IPS DF 6.9 (cell line): Measurements from ENCODE around the gene SH3PXD2B.

Experiments
- DNase-seq: peaks from one replicate; pipeline ENCODE4 v3.0.0-alpha.2; 2013; ENCODE audit warnings: low read depth, low spot score
- H3K27ac ChIP-seq: one replicate; pipeline ENCODE4 v1.5.1; 2013; ENCODE audit warnings: low read length, control low read depth
- H3K27me3 ChIP-seq: 2 replicates; pipeline ENCODE4 v1.6.1; 2013; ENCODE audit warnings: mild to moderate bottlenecking, low read length; ENCODE audit not compliant: control insufficient read depth, insufficient read depth
- H3K36me3 ChIP-seq: 2 replicates; pipeline ENCODE4 v1.6.1; 2013; ENCODE audit warnings: low read length; ENCODE audit not compliant: control insufficient read depth, insufficient read depth
- H3K4me1 ChIP-seq: 2 replicates; pipeline ENCODE4 v1.6.1; 2013; ENCODE audit warnings: low read length; ENCODE audit not compliant: control insufficient read depth, insufficient read depth
- H3K4me3 ChIP-seq: 2 replicates; pipeline ENCODE4 v1.5.1; 2013; ENCODE audit warnings: mild to moderate bottlenecking, low read length
- H3K9me3 ChIP-seq: 2 replicates; pipeline ENCODE4 v1.6.1; 2013; ENCODE audit warnings: low read length, inconsistent platforms; ENCODE audit not compliant: control insufficient read depth, insufficient read depth
- WGBS: extraction: QIAGEN DNeasy Blood & Tissue Kit; methylation state at CpG from one replicate; pipeline ENCODE4 v1.1.7; 2013; ENCODE audit warnings: mixed read lengths, missing lambda C conversion rate; ENCODE audit not compliant: insufficient read length, insufficient coverage; 5-methylcytosine and 5-hydroxymethylcytosine counted together

Gene SH3PXD2B

GRCh38 chr5:172427202-172427601 is 27.1 kb downstream of the SH3PXD2B start:
- Histone ChIP-seq H3K9me3 (no peaks in the 10 kb centered on the region), H3K36me3 (no peaks in the 10 kb centered on the region), H3K4me3 (no peak overlapping the region), H3K4me1 (no peaks in the 10 kb centered on the region), H3K27me3 (no peaks in the 10 kb centered on the region), H3K27ac (no peak overlapping the region)
- DNase-seq = no peak
- WGBS = no CpG with 5 or more reads among the region's 5 CpGs

GRCh38 chr5:172426086-172426485 is 28.2 kb downstream of the SH3PXD2B start:
- no peak overlapping the region for H3K27ac ChIP-seq
- H3K36me3 ChIP-seq = peaks cover 3% of the 10 kb centered on the region; the same call in 1 of the 2 replicates
- no peaks in the 10 kb centered on the region for H3K27me3 ChIP-seq
- no peak overlapping the region for H3K4me3 ChIP-seq
- H3K9me3 ChIP-seq = no peaks in the 10 kb centered on the region
- WGBS = no CpG with 5 or more reads among the region's 7 CpGs
- no peaks in the 10 kb centered on the region for H3K4me1 ChIP-seq
- DNase-seq = no peak

GRCh38 chr5:172425402-172425801 is 28.9 kb downstream of the SH3PXD2B start:
- WGBS = no CpG with 5 or more reads among the region's 12 CpGs
- Histone ChIP-seq H3K27me3 (no peaks in the 10 kb centered on the region), H3K9me3 (no peaks in the 10 kb centered on the region), H3K36me3 (peaks cover 7% of the 10 kb centered on the region; the same call in 1 of the 2 replicates), H3K4me1 (no peaks in the 10 kb centered on the region), H3K4me3 (no peak overlapping the region), H3K27ac (no peak overlapping the region)
- no peak for DNase-seq

GRCh38 chr5:172424808-172425207 is 29.5 kb downstream of the SH3PXD2B start:
- Histone ChIP-seq H3K4me1 (no peaks in the 10 kb centered on the region), H3K9me3 (no peaks in the 10 kb centered on the region), H3K36me3 (peaks cover 9% of the 10 kb centered on the region; the same call in 1 of the 2 replicates), H3K27me3 (no peaks in the 10 kb centered on the region), H3K4me3 (no peak overlapping the region), H3K27ac (no peak overlapping the region)
- no CpG with 5 or more reads among the region's 6 CpGs for WGBS
- DNase-seq = no peak

- H3K4me3 ChIP-seq = no peak overlapping the region
Measured at GRCh38 chr5:172424111-172424490, 30.2 kb downstream of the SH3PXD2B start.

GRCh38 chr5:172423379-172424110 is 30.8 kb downstream of the SH3PXD2B start:
- no CpG with 5 or more reads among the region's 20 CpGs for WGBS
- no peak for DNase-seq
- Histone ChIP-seq H3K27ac (no peak overlapping the region), H3K27me3 (no peaks in the 10 kb centered on the region), H3K4me3 (no peak overlapping the region), H3K9me3 (no peaks in the 10 kb centered on the region), H3K36me3 (peaks cover 9% of the 10 kb centered on the region; the same call in 1 of the 2 replicates), H3K4me1 (no peaks in the 10 kb centered on the region)

More at GRCh38 chr5:172424111-172424490, 30.2 kb downstream of the SH3PXD2B start:
- Histone ChIP-seq H3K27me3 (no peaks in the 10 kb centered on the region), H3K36me3 (peaks cover 9% of the 10 kb centered on the region; the same call in 1 of the 2 replicates), H3K27ac (no peak overlapping the region), H3K9me3 (no peaks in the 10 kb centered on the region), H3K4me1 (no peaks in the 10 kb centered on the region)
- DNase-seq = no peak
- WGBS = no CpG with 5 or more reads among the region's 3 CpGs

GRCh38 chr5:172422255-172422654 is 32.1 kb downstream of the SH3PXD2B start:
- no CpG with 5 or more reads among the region's 10 CpGs for WGBS
- Histone ChIP-seq H3K9me3 (no peaks in the 10 kb centered on the region), H3K36me3 (peaks cover 14% of the 10 kb centered on the region; the same call in 1 of the 2 replicates), H3K4me1 (no peaks in the 10 kb centered on the region), H3K27me3 (no peaks in the 10 kb centered on the region), H3K4me3 (no peak overlapping the region), H3K27ac (no peak overlapping the region)
- no peak for DNase-seq

- H3K4me1 ChIP-seq = no peaks in the 10 kb centered on the region
- no peak overlapping the region for H3K4me3 ChIP-seq
- H3K36me3 ChIP-seq = peaks cover 14% of the 10 kb centered on the region; the same call in 1 of the 2 replicates
- no peaks in the 10 kb centered on the region for H3K9me3 ChIP-seq
- no CpG with 5 or more reads among the region's 7 CpGs for WGBS
- H3K27ac ChIP-seq = no peak overlapping the region
- no peak for DNase-seq
- H3K27me3 ChIP-seq = no peaks in the 10 kb centered on the region
Measured at GRCh38 chr5:172421020-172421419, 33.3 kb downstream of the SH3PXD2B start.

GRCh38 chr5:172420235-172420939 is 33.9 kb downstream of the SH3PXD2B start:
- Histone ChIP-seq H3K4me3 (no peak overlapping the region), H3K27me3 (no peaks in the 10 kb centered on the region), H3K4me1 (no peaks in the 10 kb centered on the region), H3K36me3 (peaks cover 14% of the 10 kb centered on the region; the same call in 1 of the 2 replicates), H3K27ac (no peak overlapping the region), H3K9me3 (no peaks in the 10 kb centered on the region)
- peak; percentile 37 for DNase-seq
- no CpG with 5 or more reads among the region's 10 CpGs for WGBS

GRCh38 chr5:172418862-172419814 is 35.2 kb downstream of the SH3PXD2B start:
- Histone ChIP-seq H3K27me3 (no peaks in the 10 kb centered on the region), H3K9me3 (no peaks in the 10 kb centered on the region), H3K27ac (no peak overlapping the region), H3K4me3 (no peak overlapping the region), H3K4me1 (no peaks in the 10 kb centered on the region), H3K36me3 (peaks cover 14% of the 10 kb centered on the region; the same call in 1 of the 2 replicates)
- no peak for DNase-seq
- no CpG with 5 or more reads among the region's 20 CpGs for WGBS
